Chondrocyte (in vitro differentiated cells): Measurements from ENCODE around the gene AIFM2. TPM values are rescaled to one million over a fixed set of nuclear protein-coding genes. Genes with fewer than 3 reads are reported as not detected.
A peak's percentile ranks its signal among the peaks of the same experiment; 100 is the strongest.
"Not testable (repeated sequence)": the region's sequence is repeated elsewhere in the genome, so short reads cannot be mapped to it uniquely, and the experiment has no call there.

Experiments used
- DNase-seq: peaks from one replicate; pipeline ENCODE4 v3.0.0; 2021; ENCODE audit warnings: mixed read lengths, low spot score
- H3K27ac Mint-ChIP-seq: one replicate; pipeline ENCODE4 v1.8.0; 2021; ENCODE audit warnings: mild to moderate bottlenecking, moderate library complexity, mixed read lengths; ENCODE audit not compliant: unreplicated experiment
- H3K27me3 Mint-ChIP-seq: 2 replicates; pipeline ENCODE4 v1.8.0; 2021; ENCODE audit warnings: low read depth, mixed read lengths
- H3K36me3 Mint-ChIP-seq: 2 replicates; pipeline ENCODE4 v1.8.0; 2021; ENCODE audit warnings: low read depth, mixed read lengths
- H3K4me1 Mint-ChIP-seq: 2 replicates; pipeline ENCODE4 v1.8.0; 2021; ENCODE audit warnings: low read depth, mild to moderate bottlenecking, mixed read lengths
- H3K4me3 Mint-ChIP-seq: one replicate; pipeline ENCODE4 v1.8.0; 2021; ENCODE audit warnings: mild to moderate bottlenecking, moderate library complexity, mixed read lengths; ENCODE audit not compliant: unreplicated experiment
- H3K9me3 Mint-ChIP-seq: 2 replicates; pipeline ENCODE4 v1.8.0; 2021; ENCODE audit warnings: low read depth, mixed read lengths
- CTCF ChIP-seq: fragments of 200-600 bp; sonication (generic); IDR thresholded peaks from 2 replicates; pipeline ENCODE4 v1.5.0; 2021; ENCODE audit warnings: antibody characterized with exemption, mild to moderate bottlenecking, moderate library complexity
- total RNA-seq: library from RNA; stranded (reverse); gene quantifications from 3 replicates; pipeline ENCODE4 v1.2.1, GENCODE V29; 2021

The AIFM2 gene
- total RNA-seq, 1 donor from 2014 or later, result 10.3 TPM

DNA sequence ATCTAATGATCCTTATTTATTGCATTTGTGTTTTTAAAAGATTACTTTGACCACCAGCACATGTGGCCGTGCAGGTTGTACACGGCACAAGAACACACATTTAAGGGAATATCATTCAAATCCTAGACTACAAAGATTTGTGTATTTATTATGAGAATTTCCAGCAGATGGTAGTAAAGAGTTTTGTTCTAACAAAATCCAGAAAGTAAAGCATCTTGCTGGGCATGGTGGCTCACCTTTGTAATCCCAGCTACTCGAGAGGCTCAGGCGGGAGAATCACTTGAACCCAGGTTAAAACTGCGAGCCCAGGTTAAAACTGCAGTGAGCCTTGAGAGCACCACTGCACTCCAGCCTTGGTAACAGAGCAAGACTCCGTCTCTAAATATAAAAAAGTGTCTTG, 48.4 kb downstream of the AIFM2 start:
- Mint-ChIP-seq H3K36me3 (peaks cover 10% of the 10 kb centered on the region), H3K9me3 (no peaks in the 10 kb centered on the region), H3K27me3 (no peaks in the 10 kb centered on the region), H3K27ac (no peak overlapping the region), H3K4me1 (peaks cover 4% of the 10 kb centered on the region), H3K4me3 (no peak overlapping the region)
- DNase-seq, result no peak
- peak; percentile 47 for TF ChIP-seq CTCF

DNA sequence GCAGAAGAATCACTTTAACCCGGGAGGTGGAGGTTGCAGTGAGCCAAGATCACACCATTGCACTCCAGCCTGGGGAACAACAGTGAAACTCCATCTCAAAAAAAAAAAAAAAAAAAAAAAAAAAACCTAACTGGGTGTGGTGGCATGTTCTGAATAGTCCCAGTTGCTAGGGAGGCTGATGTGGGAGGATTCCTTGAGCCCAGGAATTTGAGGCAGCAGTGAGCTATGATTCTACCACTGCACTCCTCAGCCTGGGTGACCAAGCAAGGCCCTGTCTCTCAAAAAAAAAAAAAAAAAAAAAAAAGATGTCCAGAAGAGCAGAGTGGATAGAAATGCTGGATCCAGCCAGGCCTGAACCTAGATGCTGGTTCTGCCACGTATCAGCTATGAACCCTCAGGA, 51.8 kb downstream of the AIFM2 start:
- DNase-seq, H3K9me3 Mint-ChIP-seq, H3K4me1 Mint-ChIP-seq, H3K27me3 Mint-ChIP-seq, H3K4me3 Mint-ChIP-seq, H3K27ac Mint-ChIP-seq: not testable (repeated sequence)
- H3K36me3 Mint-ChIP-seq, result peaks cover 15% of the 10 kb centered on the region

GRCh38 chr10:70078937-70079336, 53.7 kb downstream of the AIFM2 start:
- no peaks in the 10 kb centered on the region for H3K9me3 Mint-ChIP-seq
- H3K4me1 Mint-ChIP-seq, result peaks cover 17% of the 10 kb centered on the region

GRCh38 chr10:70078329-70078728, 54.3 kb downstream of the AIFM2 start:
- DNase-seq, result no peak
- Mint-ChIP-seq H3K9me3 (no peaks in the 10 kb centered on the region), H3K27ac (no peak overlapping the region), H3K36me3 (peaks cover 15% of the 10 kb centered on the region), H3K4me1 (peaks cover 21% of the 10 kb centered on the region), H3K4me3 (no peak overlapping the region), H3K27me3 (no peaks in the 10 kb centered on the region)
- no peak for TF ChIP-seq CTCF

More at GRCh38 chr10:70078937-70079336, 53.7 kb downstream of the AIFM2 start:
- peaks cover 15% of the 10 kb centered on the region for H3K36me3 Mint-ChIP-seq
- no peak overlapping the region for H3K4me3 Mint-ChIP-seq
- DNase-seq, result no peak
- H3K27ac Mint-ChIP-seq, result no peak overlapping the region
- no peak for TF ChIP-seq CTCF
- no peaks in the 10 kb centered on the region for H3K27me3 Mint-ChIP-seq

GRCh38 chr10:70074971-70075370, 57.7 kb downstream of the AIFM2 start:
- Mint-ChIP-seq H3K27me3 (no peaks in the 10 kb centered on the region), H3K9me3 (no peaks in the 10 kb centered on the region), H3K4me1 (peaks cover 21% of the 10 kb centered on the region), H3K4me3 (no peak overlapping the region), H3K36me3 (peaks cover 8% of the 10 kb centered on the region), H3K27ac (no peak overlapping the region)
- TF ChIP-seq CTCF, result no peak
- no peak for DNase-seq

GRCh38 chr10:70074165-70074564, 58.5 kb downstream of the AIFM2 start:
- no peak overlapping the region for H3K27ac Mint-ChIP-seq
- no peak for DNase-seq
- no peak for TF ChIP-seq CTCF

More at GRCh38 chr10:70074165-70074564, 58.5 kb downstream of the AIFM2 start:
- no peaks in the 10 kb centered on the region for H3K27me3 Mint-ChIP-seq
- H3K9me3 Mint-ChIP-seq, result no peaks in the 10 kb centered on the region
- peaks cover 21% of the 10 kb centered on the region for H3K4me1 Mint-ChIP-seq
- no peak overlapping the region for H3K4me3 Mint-ChIP-seq
- H3K36me3 Mint-ChIP-seq, result peaks cover 4% of the 10 kb centered on the region
